ENCODE results near the gene CADPS. TPM values are rescaled to one million over a fixed set of nuclear protein-coding genes. Genes with fewer than 3 reads are reported as not detected.

Gene CADPS
- total RNA-seq, 1 donor from 2014 or later: not detected

- H3K36me3 Mint-ChIP-seq (ENCODE audit: low read depth): no peaks in the 10 kb centered on the region
- intact Hi-C loops (cut with micrococcal nuclease): no loop called here
- H3K4me1 Mint-ChIP-seq: no peaks in the 10 kb centered on the region
- H3K27me3 Mint-ChIP-seq: no peaks in the 10 kb centered on the region
- peaks cover 6% of the 10 kb centered on the region for H3K9me3 Mint-ChIP-seq
- H3K27ac Mint-ChIP-seq: no peak overlapping the region
- no peak overlapping the region for H3K4me3 Mint-ChIP-seq
- no peak for DNase-seq
Observed at GRCh38 chr3:62574266-62574898, 300.8 kb downstream of the CADPS start.

DNA sequence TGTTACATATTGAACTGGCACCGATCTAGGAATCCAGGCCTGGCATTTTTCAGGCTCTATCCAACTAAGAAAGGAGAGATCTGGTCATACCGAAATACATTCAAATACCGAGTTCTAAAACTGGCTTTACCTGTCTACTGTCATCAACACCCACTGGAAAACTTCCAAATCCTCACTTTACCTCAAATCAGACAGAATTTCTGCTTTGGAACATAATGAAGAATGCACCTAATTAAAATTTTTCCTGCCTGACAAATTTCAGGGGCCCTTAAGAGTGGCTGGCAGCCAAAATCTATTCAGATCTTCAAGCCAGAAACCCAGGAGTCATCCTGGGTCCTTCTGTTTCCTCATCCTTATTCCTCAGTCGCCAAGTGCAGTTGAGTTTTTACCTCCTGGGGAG, 303.3 kb downstream of the CADPS start:
- intact Hi-C loops (cut with micrococcal nuclease): no loop called here
- no peaks in the 10 kb centered on the region for H3K9me3 Mint-ChIP-seq
- H3K36me3 Mint-ChIP-seq (ENCODE audit: low read depth): no peaks in the 10 kb centered on the region
- no peak overlapping the region for H3K27ac Mint-ChIP-seq
- DNase-seq: no peak
- H3K4me1 Mint-ChIP-seq: no peaks in the 10 kb centered on the region
- H3K4me3 Mint-ChIP-seq: no peak overlapping the region
- no peaks in the 10 kb centered on the region for H3K27me3 Mint-ChIP-seq

- no peaks in the 10 kb centered on the region for H3K9me3 Mint-ChIP-seq
- no peaks in the 10 kb centered on the region for H3K4me1 Mint-ChIP-seq
- DNase-seq: no peak
- no peak overlapping the region for H3K27ac Mint-ChIP-seq
- no peaks in the 10 kb centered on the region for H3K36me3 Mint-ChIP-seq (ENCODE audit: low read depth)
- intact Hi-C loops (cut with micrococcal nuclease): no loop called here
- no peak overlapping the region for H3K4me3 Mint-ChIP-seq
- H3K27me3 Mint-ChIP-seq: no peaks in the 10 kb centered on the region
Observed at GRCh38 chr3:62570888-62571287, 304.3 kb downstream of the CADPS start.

DNA sequence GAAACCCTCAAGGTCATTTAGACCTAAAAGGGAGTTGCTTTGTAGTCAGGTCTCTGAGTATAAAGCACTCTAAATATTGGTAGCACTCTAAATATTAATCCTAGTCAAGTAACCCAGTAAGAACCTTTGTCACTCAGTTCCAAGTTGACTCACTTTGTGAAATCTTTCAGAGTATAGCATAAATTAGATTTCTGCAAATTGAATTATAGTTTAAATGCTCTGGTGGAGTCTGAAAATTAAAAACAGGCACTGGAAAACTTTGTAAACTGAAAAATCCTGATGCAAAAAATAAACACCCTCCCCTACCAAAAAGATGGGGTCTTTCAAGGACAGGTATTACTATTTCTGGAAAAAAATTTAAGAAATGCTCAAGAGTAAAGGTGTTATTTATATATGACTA, 305.6 kb downstream of the CADPS start:
- H3K4me3 Mint-ChIP-seq: no peak overlapping the region
- no peaks in the 10 kb centered on the region for H3K36me3 Mint-ChIP-seq (ENCODE audit: low read depth)
- no peaks in the 10 kb centered on the region for H3K9me3 Mint-ChIP-seq
- H3K27ac Mint-ChIP-seq: no peak overlapping the region
- DNase-seq: no peak
- H3K4me1 Mint-ChIP-seq: no peaks in the 10 kb centered on the region
- H3K27me3 Mint-ChIP-seq: no peaks in the 10 kb centered on the region
- intact Hi-C loops (cut with micrococcal nuclease): no loop called here

DNA sequence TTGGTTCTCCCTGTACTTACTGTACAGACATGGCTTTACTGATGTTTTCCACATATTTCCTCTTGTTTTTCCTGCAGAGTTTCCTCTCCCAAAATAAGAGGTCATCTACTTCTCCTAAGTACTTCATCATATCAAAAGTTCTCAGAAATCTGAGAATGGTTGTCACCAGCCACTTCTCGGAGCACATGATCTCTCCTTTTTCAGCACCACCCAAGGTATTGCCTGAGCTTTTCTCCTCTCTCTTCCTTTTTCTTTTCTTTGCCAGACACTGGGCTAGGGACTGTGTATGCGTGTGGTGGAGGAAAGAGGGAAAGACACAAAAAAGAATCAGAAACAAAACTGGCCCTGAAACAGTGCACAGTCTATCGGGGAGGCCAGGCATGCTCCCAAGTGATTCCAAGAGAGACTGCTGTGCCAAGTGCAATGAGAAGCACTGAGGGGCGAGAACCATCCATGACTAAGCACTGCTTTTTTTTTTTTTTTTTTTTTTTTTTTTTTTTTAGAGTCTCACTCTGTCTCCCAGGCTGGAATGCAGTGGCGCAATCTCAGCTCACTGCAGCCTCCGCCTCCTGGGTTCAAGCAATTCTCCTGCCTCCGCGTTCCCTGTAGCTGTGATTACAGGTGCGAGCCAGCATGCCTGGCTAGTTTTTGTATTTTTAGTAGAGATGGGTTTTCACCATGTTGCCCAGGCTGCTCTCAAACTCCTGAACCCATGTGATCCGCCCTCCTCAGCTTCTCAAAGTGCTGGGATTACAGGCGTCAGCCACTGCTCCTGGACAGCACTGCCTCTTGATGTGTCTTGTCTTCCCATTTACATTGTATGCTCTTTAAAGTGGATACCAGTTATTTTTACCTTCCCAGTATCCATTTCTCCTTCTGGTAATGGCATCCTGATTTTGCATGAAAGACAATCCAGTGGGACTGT, 307.9 kb downstream of the CADPS start:
- H3K27ac Mint-ChIP-seq: no peak overlapping the region
- H3K4me3 Mint-ChIP-seq: no peak overlapping the region
- no peaks in the 10 kb centered on the region for H3K9me3 Mint-ChIP-seq
- no peaks in the 10 kb centered on the region for H3K27me3 Mint-ChIP-seq
- intact Hi-C loops (cut with micrococcal nuclease): no loop called here
- no peaks in the 10 kb centered on the region for H3K36me3 Mint-ChIP-seq (ENCODE audit: low read depth)
- no peak for DNase-seq
- no peaks in the 10 kb centered on the region for H3K4me1 Mint-ChIP-seq

DNA sequence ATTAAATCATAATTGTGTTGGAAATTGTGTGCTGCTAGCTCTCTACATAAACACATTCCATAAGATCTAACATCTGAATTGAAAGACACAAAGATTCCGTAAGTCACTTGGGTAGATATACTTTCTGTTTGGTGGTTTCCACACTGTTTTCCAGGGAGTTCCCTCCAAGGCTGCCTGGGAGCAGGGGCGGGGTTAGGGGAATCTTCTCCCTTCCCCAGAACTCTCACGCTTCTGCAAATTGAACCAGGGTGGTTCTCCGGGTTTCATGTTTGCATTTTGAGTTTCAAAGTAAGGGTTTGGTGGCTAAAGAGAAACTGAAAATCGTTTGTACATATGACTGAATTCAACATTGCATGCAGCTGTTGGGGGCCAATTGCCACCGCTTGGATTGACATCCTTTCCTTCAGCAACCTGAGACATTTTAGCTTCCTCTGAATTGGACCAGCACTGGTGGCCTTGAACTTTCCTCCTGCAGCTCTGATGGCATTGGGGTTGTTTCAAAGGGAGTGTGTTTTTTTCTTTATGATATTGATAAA, 309.1 kb downstream of the CADPS start:
- Mint-ChIP-seq H3K4me3 (no peak overlapping the region), H3K4me1 (no peaks in the 10 kb centered on the region), H3K36me3 (ENCODE audit: low read depth) (no peaks in the 10 kb centered on the region), H3K27me3 (no peaks in the 10 kb centered on the region), H3K9me3 (no peaks in the 10 kb centered on the region), H3K27ac (no peak overlapping the region)
- DNase-seq: no peak
- intact Hi-C loops (cut with micrococcal nuclease): no loop called here

- no peaks in the 10 kb centered on the region for H3K4me1 Mint-ChIP-seq
- H3K27me3 Mint-ChIP-seq: no peaks in the 10 kb centered on the region
- DNase-seq: no peak
- intact Hi-C loops (cut with micrococcal nuclease): no loop called here
- no peak overlapping the region for H3K4me3 Mint-ChIP-seq
- no peaks in the 10 kb centered on the region for H3K9me3 Mint-ChIP-seq
- no peak overlapping the region for H3K27ac Mint-ChIP-seq
- H3K36me3 Mint-ChIP-seq (ENCODE audit: low read depth): no peaks in the 10 kb centered on the region
Observed at GRCh38 chr3:62562596-62562995, 312.6 kb downstream of the CADPS start.

DNA sequence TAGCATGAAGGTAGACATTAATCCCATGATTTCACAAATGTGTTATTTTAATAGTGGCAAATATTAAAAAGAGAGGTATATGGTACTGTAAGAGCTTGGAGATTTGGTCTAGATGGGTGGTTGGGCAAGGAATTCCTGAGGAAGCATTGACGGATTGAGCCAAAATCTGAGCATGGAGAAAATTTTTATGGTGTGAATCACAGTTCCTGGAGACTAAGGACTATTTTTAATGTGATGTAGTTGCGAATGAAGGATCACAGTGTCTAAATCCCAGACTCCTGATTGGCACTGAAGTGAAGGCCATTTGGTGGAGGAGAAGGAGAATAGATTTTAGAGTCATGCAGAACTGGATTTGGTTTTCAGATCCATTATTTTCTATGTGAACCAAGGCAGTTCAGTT, 313.2 kb downstream of the CADPS start:
- DNase-seq: no peak
- H3K4me1 Mint-ChIP-seq: no peaks in the 10 kb centered on the region
- no peaks in the 10 kb centered on the region for H3K9me3 Mint-ChIP-seq

DNA sequence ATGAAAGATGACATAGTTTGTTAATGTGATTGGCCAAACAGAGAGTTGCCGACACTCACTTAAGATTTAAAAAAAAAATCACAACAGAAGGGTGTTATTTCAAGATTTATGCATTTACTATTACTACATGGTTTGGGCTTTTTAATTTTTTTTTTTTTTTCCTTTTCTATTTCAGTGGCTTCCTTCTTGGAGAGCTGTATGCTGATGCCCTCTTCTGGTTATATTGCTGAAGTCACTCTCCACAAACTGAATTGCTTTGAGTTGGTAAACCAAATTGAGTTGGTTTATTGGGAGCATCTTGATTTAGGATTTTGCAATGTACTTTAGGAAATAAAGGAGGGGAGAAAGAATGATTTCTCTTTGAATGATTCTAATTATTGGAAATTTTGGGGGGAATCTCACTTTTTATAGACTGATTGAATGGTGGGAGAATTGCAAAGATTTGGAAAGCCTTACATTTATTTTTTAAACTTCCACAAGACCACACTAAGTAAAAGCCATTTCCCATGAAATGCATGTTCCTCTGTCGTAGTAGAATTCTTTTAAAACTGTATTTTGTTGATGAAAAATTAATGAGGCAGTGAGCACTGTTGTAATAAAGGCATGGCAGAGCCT, 315.3 kb downstream of the CADPS start:
- H3K9me3 Mint-ChIP-seq: no peaks in the 10 kb centered on the region
- H3K36me3 Mint-ChIP-seq (ENCODE audit: low read depth): no peaks in the 10 kb centered on the region
- intact Hi-C loops (cut with micrococcal nuclease): loop anchor here (10.0 kb wide), 1 partner anchor 225 kb away; no protein-coding TSS in a partner anchor
- H3K4me3 Mint-ChIP-seq: no peak overlapping the region
- no peaks in the 10 kb centered on the region for H3K4me1 Mint-ChIP-seq
- DNase-seq: no peak
- H3K27me3 Mint-ChIP-seq: no peaks in the 10 kb centered on the region
- no peak overlapping the region for H3K27ac Mint-ChIP-seq

More for the DNA sequence above, 313.2 kb downstream of the CADPS start:
- Mint-ChIP-seq H3K27me3 (no peaks in the 10 kb centered on the region), H3K4me3 (no peak overlapping the region), H3K27ac (no peak overlapping the region), H3K36me3 (ENCODE audit: low read depth) (no peaks in the 10 kb centered on the region)
- intact Hi-C loops (cut with micrococcal nuclease): no loop called here

DNA sequence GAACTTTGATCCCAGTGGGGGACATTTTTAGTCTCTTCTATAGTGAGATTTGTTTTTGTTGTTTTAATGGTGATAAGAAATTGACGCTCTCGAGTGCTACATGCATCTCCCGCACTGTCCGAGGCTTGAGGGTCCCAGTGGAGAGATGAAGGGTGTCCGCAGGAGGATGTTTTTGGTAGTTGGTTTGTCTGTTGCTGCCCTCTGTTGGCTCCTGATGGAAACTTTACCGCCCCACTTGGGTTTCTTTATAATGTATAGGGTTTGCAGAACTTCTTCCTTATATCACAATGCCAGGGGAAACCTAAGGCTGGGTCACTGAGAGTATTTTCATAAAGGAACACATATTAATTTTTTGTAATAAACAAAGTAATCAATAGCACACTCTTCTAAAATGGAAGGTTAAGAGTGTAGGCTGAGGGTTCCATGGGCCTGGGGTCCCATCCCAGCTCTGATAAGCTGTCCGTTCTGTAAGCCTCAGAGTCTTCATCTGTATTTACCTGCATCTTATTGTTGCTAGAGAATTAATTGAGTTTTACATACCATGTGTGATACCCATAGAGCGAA, 316.6 kb downstream of the CADPS start:
- Mint-ChIP-seq H3K27me3 (no peaks in the 10 kb centered on the region), H3K36me3 (ENCODE audit: low read depth) (no peaks in the 10 kb centered on the region), H3K4me1 (no peaks in the 10 kb centered on the region), H3K9me3 (no peaks in the 10 kb centered on the region), H3K27ac (no peak overlapping the region), H3K4me3 (no peak overlapping the region)
- DNase-seq: no peak
- intact Hi-C loops (cut with micrococcal nuclease): loop anchor here (10.0 kb wide), 1 partner anchor 224 kb away; no protein-coding TSS in a partner anchor

DNA sequence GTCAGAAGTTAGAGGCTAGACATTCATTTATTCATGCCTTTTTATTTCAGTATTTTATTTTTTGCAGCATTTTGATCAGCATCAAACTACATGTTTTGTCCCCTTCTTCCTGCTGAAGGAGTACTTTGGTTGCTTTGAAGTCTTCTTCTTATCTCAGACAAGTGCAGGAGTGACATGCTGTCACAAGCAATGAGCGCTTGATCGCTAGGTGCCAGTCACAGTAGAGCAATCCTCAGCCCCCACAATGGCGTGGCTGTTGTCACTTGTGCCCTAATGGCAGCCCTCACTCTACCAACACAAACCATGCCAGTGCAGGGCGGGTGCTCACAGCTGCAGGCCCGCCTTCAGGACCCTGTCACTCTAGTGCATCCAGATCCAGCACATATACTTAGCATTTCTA, 317.2 kb downstream of the CADPS start:
- intact Hi-C loops (cut with micrococcal nuclease): loop anchor here (10.0 kb wide), 1 partner anchor 223 kb away; no protein-coding TSS in a partner anchor
- H3K27ac Mint-ChIP-seq: no peak overlapping the region

DNA sequence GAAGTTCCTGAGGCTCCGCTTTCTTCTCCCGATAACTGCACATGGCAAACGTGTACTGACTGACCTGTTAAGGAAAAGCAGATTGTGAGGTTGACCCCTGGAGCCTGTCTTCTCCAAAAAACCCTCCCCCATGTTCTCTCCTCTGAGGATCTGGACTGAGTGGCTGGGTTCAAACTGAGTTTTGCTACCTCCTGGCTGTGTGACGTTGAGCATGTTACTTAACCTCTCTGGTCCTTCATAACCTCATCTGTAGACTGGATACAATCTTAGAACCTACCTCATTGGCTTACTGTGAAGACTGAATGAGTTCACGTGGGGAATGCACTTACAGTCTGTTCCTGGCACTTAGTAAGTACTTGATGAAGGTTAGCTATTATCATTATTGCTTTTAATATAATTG, 317.8 kb downstream of the CADPS start:
- DNase-seq: no peak
- H3K27ac Mint-ChIP-seq: no peak overlapping the region
- no peaks in the 10 kb centered on the region for H3K4me1 Mint-ChIP-seq
- no peaks in the 10 kb centered on the region for H3K9me3 Mint-ChIP-seq
- no peaks in the 10 kb centered on the region for H3K27me3 Mint-ChIP-seq
- intact Hi-C loops (cut with micrococcal nuclease): loop anchor here (10.0 kb wide), 1 partner anchor 223 kb away; no protein-coding TSS in a partner anchor
- H3K36me3 Mint-ChIP-seq (ENCODE audit: low read depth): no peaks in the 10 kb centered on the region
- no peak overlapping the region for H3K4me3 Mint-ChIP-seq

More for the DNA sequence above, 317.2 kb downstream of the CADPS start:
- H3K4me1 Mint-ChIP-seq: no peaks in the 10 kb centered on the region
- H3K36me3 Mint-ChIP-seq (ENCODE audit: low read depth): no peaks in the 10 kb centered on the region
- H3K9me3 Mint-ChIP-seq: no peaks in the 10 kb centered on the region
- no peaks in the 10 kb centered on the region for H3K27me3 Mint-ChIP-seq
- H3K4me3 Mint-ChIP-seq: no peak overlapping the region
- DNase-seq: no peak

GRCh38 chr3:62556121-62556815, 318.9 kb downstream of the CADPS start:
- no peaks in the 10 kb centered on the region for H3K36me3 Mint-ChIP-seq (ENCODE audit: low read depth)
- H3K9me3 Mint-ChIP-seq: no peaks in the 10 kb centered on the region
- no peaks in the 10 kb centered on the region for H3K4me1 Mint-ChIP-seq
- intact Hi-C loops (cut with micrococcal nuclease): loop anchor here (10.0 kb wide), 1 partner anchor 221 kb away; no protein-coding TSS in a partner anchor
- H3K27me3 Mint-ChIP-seq: no peaks in the 10 kb centered on the region
- no peak overlapping the region for H3K4me3 Mint-ChIP-seq
- H3K27ac Mint-ChIP-seq: no peak overlapping the region
- DNase-seq: no peak

Measured in activated CD4-positive, alpha-beta T cell treated with anti-CD3 and anti-CD28 coated beads, Interleukin-2, amount 10 ng/mL, durations not matched to agents 24 days and 14 days (primary cell).